Measurements from ENCODE around the gene SLC9A3.

The SLC9A3 gene

GRCh38 chr5:491119-491855 lies 33.0 kb downstream of the SLC9A3 start:
- H3K4me2 ChIP-seq (ENCODE audit: low read length) = no peak overlapping the region
- H3K4me1 ChIP-seq (ENCODE audit: control insufficient read depth in 1 of 2, insufficient read depth in 2 of 2, low read length in 2 of 2) = no peaks in the 10 kb centered on the region
- DNase-seq = no peak
- H2BK120ac ChIP-seq (ENCODE audit: insufficient read depth, low read length, poor library complexity) = no peak overlapping the region
- no peak overlapping the region for H3K14ac ChIP-seq (ENCODE audit: low read length)
- no peak overlapping the region for H2BK5ac ChIP-seq (ENCODE audit: low read depth, low read length, poor library complexity)
- no peak overlapping the region for H3K4ac ChIP-seq (ENCODE audit: low read depth, low read length)
- peaks cover 33% of the 10 kb centered on the region for H3K27me3 ChIP-seq (ENCODE audit: insufficient read depth, low read length)
- no peak overlapping the region for H2AK5ac ChIP-seq (ENCODE audit: low read length)
- no peaks in the 10 kb centered on the region for H3K79me2 ChIP-seq (ENCODE audit: control insufficient read depth, insufficient read depth, low read length, poor library complexity)
- no peaks in the 10 kb centered on the region for H3K79me1 ChIP-seq (ENCODE audit: low read length)
- H3K36me3 ChIP-seq (ENCODE audit: control insufficient read depth in 1 of 2, insufficient read depth in 2 of 2, low read length in 2 of 2) = no peaks in the 10 kb centered on the region
- WGBS (ENCODE audit: extremely low coverage, insufficient coverage, insufficient read length) = no CpG with 5 or more reads among the region's 52 CpGs
- no peak overlapping the region for H4K91ac ChIP-seq (ENCODE audit: low read depth, low read length)
- H3K9ac ChIP-seq (ENCODE audit: low read length) = no peak overlapping the region
- H3K18ac ChIP-seq (ENCODE audit: low read length) = no peak overlapping the region
- no peak overlapping the region for H3K23ac ChIP-seq (ENCODE audit: low read length)
- peaks cover 4% of the 10 kb centered on the region for H3K9me3 ChIP-seq (ENCODE audit: insufficient read depth, low read depth, low read length)
- H2AFZ ChIP-seq (ENCODE audit: insufficient read depth, low read length, poor library complexity) = no peak overlapping the region
- no peak overlapping the region for H3K27ac ChIP-seq (ENCODE audit: low read depth, low read length)
- H4K8ac ChIP-seq (ENCODE audit: low read depth, low read length) = no peak overlapping the region
- H2BK12ac ChIP-seq (ENCODE audit: low read length) = no peak overlapping the region
- no peak overlapping the region for H4K12ac ChIP-seq (ENCODE audit: low read depth, low read length)
- H3K4me3 ChIP-seq (ENCODE audit: low read depth, low read length) = no peak overlapping the region

- Histone ChIP-seq H2BK120ac (ENCODE audit: insufficient read depth, low read length, poor library complexity) (no peak overlapping the region), H4K12ac (ENCODE audit: low read depth, low read length) (no peak overlapping the region), H2AK5ac (ENCODE audit: low read length) (no peak overlapping the region), H3K23ac (ENCODE audit: low read length) (no peak overlapping the region), H3K4ac (ENCODE audit: low read depth, low read length) (no peak overlapping the region), H3K79me1 (ENCODE audit: low read length) (no peaks in the 10 kb centered on the region), H3K4me2 (ENCODE audit: low read length) (no peak overlapping the region), H3K9me3 (ENCODE audit: insufficient read depth, low read depth, low read length) (peaks cover 2% of the 10 kb centered on the region), H3K27ac (ENCODE audit: low read depth, low read length) (no peak overlapping the region), H3K79me2 (ENCODE audit: control insufficient read depth, insufficient read depth, low read length, poor library complexity) (no peaks in the 10 kb centered on the region), H4K91ac (ENCODE audit: low read depth, low read length) (no peak overlapping the region), H3K36me3 (ENCODE audit: control insufficient read depth in 1 of 2, insufficient read depth in 2 of 2, low read length in 2 of 2) (no peaks in the 10 kb centered on the region), H2AFZ (ENCODE audit: insufficient read depth, low read length, poor library complexity) (no peak overlapping the region), H3K4me3 (ENCODE audit: low read depth, low read length) (no peak overlapping the region), H3K4me1 (ENCODE audit: control insufficient read depth in 1 of 2, insufficient read depth in 2 of 2, low read length in 2 of 2) (no peaks in the 10 kb centered on the region), H2BK5ac (ENCODE audit: low read depth, low read length, poor library complexity) (no peak overlapping the region), H3K14ac (ENCODE audit: low read length) (no peak overlapping the region), H3K18ac (ENCODE audit: low read length) (no peak overlapping the region), H4K8ac (ENCODE audit: low read depth, low read length) (no peak overlapping the region), H2BK12ac (ENCODE audit: low read length) (no peak overlapping the region), H3K27me3 (ENCODE audit: insufficient read depth, low read length) (peaks cover 28% of the 10 kb centered on the region), H3K9ac (ENCODE audit: low read length) (no peak overlapping the region)
- DNase-seq = no peak
- WGBS (ENCODE audit: extremely low coverage, insufficient coverage, insufficient read length) = no CpG with 5 or more reads among the region's 48 CpGs
Observed at GRCh38 chr5:490116-491106, 33.8 kb downstream of the SLC9A3 start.

DNA sequence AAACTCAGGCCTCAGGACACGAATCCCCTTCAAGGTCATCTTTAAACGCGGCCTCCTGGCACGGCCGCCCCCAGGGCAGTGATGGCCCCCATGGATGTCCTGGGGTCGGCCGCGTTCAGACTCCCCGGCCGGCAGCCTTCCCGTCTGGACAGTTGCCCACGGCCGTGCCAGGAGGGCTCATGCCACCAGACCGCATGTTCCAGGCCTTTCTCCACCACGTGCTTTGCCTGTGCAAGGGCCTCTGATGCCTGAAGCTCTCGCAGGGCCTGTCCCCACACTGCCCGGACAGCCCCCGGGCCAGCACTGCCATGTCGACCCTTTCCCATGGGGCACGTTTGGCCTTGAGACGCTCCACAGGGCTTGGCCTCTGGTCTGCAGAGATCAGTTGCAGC lies 34.6 kb downstream of the SLC9A3 start:
- H3K79me2 ChIP-seq (ENCODE audit: control insufficient read depth, insufficient read depth, low read length, poor library complexity) = no peaks in the 10 kb centered on the region
- no peak overlapping the region for H3K4me2 ChIP-seq (ENCODE audit: low read length)
- no peaks in the 10 kb centered on the region for H3K36me3 ChIP-seq (ENCODE audit: control insufficient read depth in 1 of 2, insufficient read depth in 2 of 2, low read length in 2 of 2)
- H2BK5ac ChIP-seq (ENCODE audit: low read depth, low read length, poor library complexity) = no peak overlapping the region
- no peaks in the 10 kb centered on the region for H3K79me1 ChIP-seq (ENCODE audit: low read length)
- H3K9me3 ChIP-seq (ENCODE audit: insufficient read depth, low read depth, low read length) = peaks cover 2% of the 10 kb centered on the region
- no peak overlapping the region for H4K12ac ChIP-seq (ENCODE audit: low read depth, low read length)
- H3K9ac ChIP-seq (ENCODE audit: low read length) = no peak overlapping the region
- peaks cover 22% of the 10 kb centered on the region for H3K27me3 ChIP-seq (ENCODE audit: insufficient read depth, low read length)
- no peak overlapping the region for H4K8ac ChIP-seq (ENCODE audit: low read depth, low read length)
- WGBS (ENCODE audit: extremely low coverage, insufficient coverage, insufficient read length) = no CpG with 5 or more reads among the region's 21 CpGs
- H2BK12ac ChIP-seq (ENCODE audit: low read length) = no peak overlapping the region
- no peak overlapping the region for H3K4me3 ChIP-seq (ENCODE audit: low read depth, low read length)
- no peaks in the 10 kb centered on the region for H3K4me1 ChIP-seq (ENCODE audit: control insufficient read depth in 1 of 2, insufficient read depth in 2 of 2, low read length in 2 of 2)
- no peak overlapping the region for H3K4ac ChIP-seq (ENCODE audit: low read depth, low read length)
- no peak overlapping the region for H3K18ac ChIP-seq (ENCODE audit: low read length)
- H2AK5ac ChIP-seq (ENCODE audit: low read length) = no peak overlapping the region
- H4K91ac ChIP-seq (ENCODE audit: low read depth, low read length) = no peak overlapping the region
- no peak overlapping the region for H3K14ac ChIP-seq (ENCODE audit: low read length)
- H2AFZ ChIP-seq (ENCODE audit: insufficient read depth, low read length, poor library complexity) = no peak overlapping the region
- no peak for DNase-seq
- no peak overlapping the region for H3K27ac ChIP-seq (ENCODE audit: low read depth, low read length)
- no peak overlapping the region for H2BK120ac ChIP-seq (ENCODE audit: insufficient read depth, low read length, poor library complexity)
- no peak overlapping the region for H3K23ac ChIP-seq (ENCODE audit: low read length)

- no CpG with 5 or more reads among the region's 40 CpGs for WGBS (ENCODE audit: extremely low coverage, insufficient coverage, insufficient read length)
- H3K4me1 ChIP-seq (ENCODE audit: control insufficient read depth in 1 of 2, insufficient read depth in 2 of 2, low read length in 2 of 2) = no peaks in the 10 kb centered on the region
- H3K36me3 ChIP-seq (ENCODE audit: control insufficient read depth in 1 of 2, insufficient read depth in 2 of 2, low read length in 2 of 2) = no peaks in the 10 kb centered on the region
Observed at GRCh38 chr5:488744-489688, 35.2 kb downstream of the SLC9A3 start.

More at GRCh38 chr5:488744-489688, 35.2 kb downstream of the SLC9A3 start:
- H2BK12ac ChIP-seq (ENCODE audit: low read length) = no peak overlapping the region
- no peak overlapping the region for H3K4ac ChIP-seq (ENCODE audit: low read depth, low read length)
- no peak overlapping the region for H3K4me3 ChIP-seq (ENCODE audit: low read depth, low read length)
- peaks cover 16% of the 10 kb centered on the region for H3K27me3 ChIP-seq (ENCODE audit: insufficient read depth, low read length)
- no peaks in the 10 kb centered on the region for H3K9me3 ChIP-seq (ENCODE audit: insufficient read depth, low read depth, low read length)
- no peak overlapping the region for H2BK5ac ChIP-seq (ENCODE audit: low read depth, low read length, poor library complexity)
- no peaks in the 10 kb centered on the region for H3K79me2 ChIP-seq (ENCODE audit: control insufficient read depth, insufficient read depth, low read length, poor library complexity)
- no peak overlapping the region for H3K14ac ChIP-seq (ENCODE audit: low read length)
- no peak overlapping the region for H4K8ac ChIP-seq (ENCODE audit: low read depth, low read length)
- H3K23ac ChIP-seq (ENCODE audit: low read length) = no peak overlapping the region
- H3K79me1 ChIP-seq (ENCODE audit: low read length) = no peaks in the 10 kb centered on the region
- no peak overlapping the region for H4K91ac ChIP-seq (ENCODE audit: low read depth, low read length)
- no peak overlapping the region for H3K4me2 ChIP-seq (ENCODE audit: low read length)
- no peak overlapping the region for H3K27ac ChIP-seq (ENCODE audit: low read depth, low read length)
- H4K12ac ChIP-seq (ENCODE audit: low read depth, low read length) = no peak overlapping the region
- no peak overlapping the region for H3K18ac ChIP-seq (ENCODE audit: low read length)
- H2AK5ac ChIP-seq (ENCODE audit: low read length) = no peak overlapping the region
- H2BK120ac ChIP-seq (ENCODE audit: insufficient read depth, low read length, poor library complexity) = no peak overlapping the region
- no peak overlapping the region for H3K9ac ChIP-seq (ENCODE audit: low read length)
- no peak overlapping the region for H2AFZ ChIP-seq (ENCODE audit: insufficient read depth, low read length, poor library complexity)
- no peak for DNase-seq
